WTC11 (cell line): ENCODE measurements around the gene CETN2. TPM values are rescaled to one million over a fixed set of nuclear protein-coding genes. Genes with fewer than 3 reads are reported as not detected.

Experiments
- ATAC-seq: fragments of 200-7000 bp; cut with Tn5 transposase; 2 replicates; pipeline ENCODE4 v1.10.0; 2021; ENCODE audit warnings: mild to moderate bottlenecking, moderate library complexity
- CTCF ChIA-PET: fragments of 300-600 bp; sonication (Branson Sonifier 250); formaldehyde crosslinking; loops from one replicate; lab custom pipeline; 2021; ENCODE audit warnings: antibody characterized with exemption; lab: Charles Lee
- POLR2A ChIA-PET: fragments of 350-600 bp; sonication (Branson Sonifier 250); formaldehyde crosslinking; loops from one replicate; lab custom pipeline; 2021; ENCODE audit warnings: antibody characterized with exemption; lab: Charles Lee
- DNase-seq: peaks from one replicate; pipeline ENCODE4 v3.0.0; 2021; ENCODE audit warnings: low spot score
- H3K27ac Mint-ChIP-seq: 2 replicates; pipeline ENCODE4 v1.8.0; 2021; ENCODE audit warnings: mixed read lengths
- H3K27me3 Mint-ChIP-seq: 2 replicates; pipeline ENCODE4 v1.8.0; 2021; ENCODE audit warnings: low read depth, mild to moderate bottlenecking, moderate library complexity, mixed read lengths
- H3K36me3 Mint-ChIP-seq: 2 replicates; pipeline ENCODE4 v1.8.0; 2021; ENCODE audit warnings: mixed read lengths
- H3K4me1 Mint-ChIP-seq: 2 replicates; pipeline ENCODE4 v1.8.0; 2022; ENCODE audit warnings: mixed read lengths
- H3K4me3 Mint-ChIP-seq: 2 replicates; pipeline ENCODE4 v1.8.0; 2021; ENCODE audit warnings: mild to moderate bottlenecking, moderate library complexity, mixed read lengths
- H3K9me3 Mint-ChIP-seq: 2 replicates; pipeline ENCODE4 v1.8.0; 2021; ENCODE audit warnings: mixed read lengths
- ARID4B ChIP-seq: sonication (generic); formaldehyde crosslinking; IDR thresholded peaks from 2 replicates; pipeline ENCODE4 v1.8.0; 2023; ENCODE audit warnings: missing genetic modification reagents, mild to moderate bottlenecking, borderline replicate concordance
- ATF1 ChIP-seq: sonication (generic); formaldehyde crosslinking; IDR thresholded peaks from 2 replicates; pipeline ENCODE4 v1.8.1; 2023; ENCODE audit warnings: mild to moderate bottlenecking, moderate library complexity, missing genetic modification reagents
- CREM ChIP-seq: sonication (generic); formaldehyde crosslinking; IDR thresholded peaks from 2 replicates; pipeline ENCODE4 v1.8.1; 2022; ENCODE audit warnings: mild to moderate bottlenecking, missing genetic modification reagents, moderate library complexity
- E2F1 ChIP-seq: sonication (generic); formaldehyde crosslinking; IDR thresholded peaks from 2 replicates; pipeline ENCODE4 v1.8.0; 2022; ENCODE audit warnings: mild to moderate bottlenecking, missing genetic modification reagents
- FOXP1 ChIP-seq: sonication (generic); formaldehyde crosslinking; IDR thresholded peaks from 2 replicates; pipeline ENCODE4 v1.8.0; 2022; ENCODE audit warnings: missing genetic modification reagents, mild to moderate bottlenecking, moderate library complexity, borderline replicate concordance
- GABPB1 ChIP-seq: sonication (generic); formaldehyde crosslinking; IDR thresholded peaks from 2 replicates; pipeline ENCODE4 v1.8.1; 2023; ENCODE audit warnings: mild to moderate bottlenecking, missing genetic modification reagents
- IRF2 ChIP-seq: sonication (generic); formaldehyde crosslinking; IDR thresholded peaks from 2 replicates; pipeline ENCODE4 v1.8.0; 2022; ENCODE audit warnings: low read depth, missing genetic modification reagents, borderline replicate concordance
- KAT7 ChIP-seq: sonication (generic); formaldehyde crosslinking; IDR thresholded peaks from 2 replicates; pipeline ENCODE4 v1.8.1; 2023; ENCODE audit warnings: missing genetic modification reagents, mild to moderate bottlenecking, borderline replicate concordance
- NFYB ChIP-seq: sonication (generic); formaldehyde crosslinking; conservative IDR thresholded peaks from 2 replicates; pipeline ENCODE4 v1.8.0; 2022; ENCODE audit warnings: low read depth, missing genetic modification reagents
- OVOL2 ChIP-seq: fragments of 250-450 bp; sonication (Bioruptor Pico); IDR thresholded peaks from 2 replicates; pipeline ENCODE4 v1.9.0; 2021; ENCODE audit warnings: mild to moderate bottlenecking, borderline replicate concordance
- TEAD1 ChIP-seq: sonication (generic); formaldehyde crosslinking; IDR thresholded peaks from 2 replicates; pipeline ENCODE4 v1.8.0; 2022; ENCODE audit warnings: mild to moderate bottlenecking, missing genetic modification reagents
- TEAD4 ChIP-seq: sonication (generic); formaldehyde crosslinking; IDR thresholded peaks from 2 replicates; pipeline ENCODE4 v1.8.0; 2022; ENCODE audit warnings: mild to moderate bottlenecking, missing genetic modification reagents
- ZBTB21 ChIP-seq: sonication (generic); formaldehyde crosslinking; IDR thresholded peaks from 2 replicates; pipeline ENCODE4 v1.8.1; 2023; ENCODE audit warnings: mild to moderate bottlenecking, missing genetic modification reagents, borderline replicate concordance
- ZNF121 ChIP-seq: sonication (generic); formaldehyde crosslinking; IDR thresholded peaks from 2 replicates; pipeline ENCODE4 v1.8.0; 2023; ENCODE audit warnings: missing genetic modification reagents
- ZNF263 ChIP-seq: sonication (generic); formaldehyde crosslinking; IDR thresholded peaks from 2 replicates; pipeline ENCODE4 v1.8.1; 2022; ENCODE audit warnings: low read depth, mild to moderate bottlenecking, moderate library complexity, missing genetic modification reagents
- ZNF423 ChIP-seq: fragments of 250-450 bp; sonication (Bioruptor Pico); IDR thresholded peaks from 2 replicates; pipeline ENCODE4 v2.1.2; 2022; ENCODE audit warnings: mild to moderate bottlenecking, moderate library complexity
- total RNA-seq: library from RNA; stranded (reverse); gene quantifications from 3 replicates; pipeline ENCODE4 v1.2.3, GENCODE V29; 2021
- TF ChIP-seq, protein P1 (sequence below): sonication (generic); formaldehyde crosslinking; IDR thresholded peaks from 2 replicates; pipeline ENCODE4 v1.8.0; 2022; ENCODE audit warnings: mild to moderate bottlenecking, missing genetic modification reagents
- TF ChIP-seq, protein P2 (sequence below): fragments of 200-600 bp; IDR thresholded peaks from 2 replicates; pipeline ENCODE4 v1.8.0; 2022; ENCODE audit warnings: antibody characterized with exemption

Gene CETN2
- total RNA-seq, 1 experiment from 2014 or later = 20.5 TPM

GRCh38 chrX:152876931-152877840 is 46.6 kb upstream of the CETN2 start:
- CTCF ChIA-PET = no interaction called here
- no peaks in the 10 kb centered on the region for H3K36me3 Mint-ChIP-seq
- TF ChIP-seq FOXP1 (CRISPR knock-in tag) = no peak
- no peak for TF ChIP-seq NFYB
- TF ChIP-seq, protein P1, sequence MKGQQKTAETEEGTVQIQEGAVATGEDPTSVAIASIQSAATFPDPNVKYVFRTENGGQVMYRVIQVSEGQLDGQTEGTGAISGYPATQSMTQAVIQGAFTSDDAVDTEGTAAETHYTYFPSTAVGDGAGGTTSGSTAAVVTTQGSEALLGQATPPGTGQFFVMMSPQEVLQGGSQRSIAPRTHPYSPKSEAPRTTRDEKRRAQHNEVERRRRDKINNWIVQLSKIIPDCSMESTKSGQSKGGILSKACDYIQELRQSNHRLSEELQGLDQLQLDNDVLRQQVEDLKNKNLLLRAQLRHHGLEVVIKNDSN (CRISPR knock-in tag) = no peak
- TF ChIP-seq E2F1 (CRISPR knock-in tag) = no peak
- TF ChIP-seq GABPB1 (CRISPR knock-in tag) = no peak
- TF ChIP-seq ATF1 (CRISPR knock-in tag) = no peak
- TF ChIP-seq ZBTB21 (CRISPR knock-in tag) = no peak
- TF ChIP-seq CREM = no peak
- TF ChIP-seq ARID4B (CRISPR knock-in tag) = no peak
- TF ChIP-seq TEAD4 = no peak
- no peak overlapping the region for H3K4me3 Mint-ChIP-seq
- peaks cover 18% of the 10 kb centered on the region for H3K27me3 Mint-ChIP-seq
- H3K9me3 Mint-ChIP-seq = peaks cover 3% of the 10 kb centered on the region; the same call in 1 of the 2 replicates
- DNase-seq = no peak
- POLR2A ChIA-PET = no interaction called here
- no peak for ATAC-seq
- H3K27ac Mint-ChIP-seq = no peak overlapping the region
- H3K4me1 Mint-ChIP-seq = 0 out of 2 replicates have a peak, but pooled peaks cover 3% of the 10 kb centered on the region

DNA sequence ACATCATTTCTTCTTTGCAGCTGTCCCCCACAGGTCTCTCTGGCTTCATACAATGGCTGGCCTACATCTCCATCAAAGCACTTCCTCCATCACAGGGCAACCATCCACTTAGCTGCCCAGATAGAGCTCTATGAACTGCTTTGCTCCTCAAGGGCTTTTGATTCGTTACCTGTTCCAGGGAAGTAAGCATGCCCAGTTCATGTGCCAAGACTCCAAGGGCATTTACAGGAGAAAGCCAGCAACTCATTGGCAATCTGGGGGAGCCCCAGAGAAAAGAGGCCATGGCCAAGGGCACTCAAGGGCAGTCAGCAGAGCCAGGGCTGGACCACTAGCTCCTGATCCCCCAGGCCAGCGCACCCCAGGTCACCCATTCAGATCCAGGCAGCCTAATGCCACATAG is 42.8 kb upstream of the CETN2 start:
- POLR2A ChIA-PET = no interaction called here

More for the DNA sequence above, 42.8 kb upstream of the CETN2 start:
- no peak for TF ChIP-seq KAT7
- no peak for TF ChIP-seq IRF2 (CRISPR knock-in tag)
- TF ChIP-seq ZNF263 (CRISPR knock-in tag) = no peak
- TF ChIP-seq, protein P2, sequence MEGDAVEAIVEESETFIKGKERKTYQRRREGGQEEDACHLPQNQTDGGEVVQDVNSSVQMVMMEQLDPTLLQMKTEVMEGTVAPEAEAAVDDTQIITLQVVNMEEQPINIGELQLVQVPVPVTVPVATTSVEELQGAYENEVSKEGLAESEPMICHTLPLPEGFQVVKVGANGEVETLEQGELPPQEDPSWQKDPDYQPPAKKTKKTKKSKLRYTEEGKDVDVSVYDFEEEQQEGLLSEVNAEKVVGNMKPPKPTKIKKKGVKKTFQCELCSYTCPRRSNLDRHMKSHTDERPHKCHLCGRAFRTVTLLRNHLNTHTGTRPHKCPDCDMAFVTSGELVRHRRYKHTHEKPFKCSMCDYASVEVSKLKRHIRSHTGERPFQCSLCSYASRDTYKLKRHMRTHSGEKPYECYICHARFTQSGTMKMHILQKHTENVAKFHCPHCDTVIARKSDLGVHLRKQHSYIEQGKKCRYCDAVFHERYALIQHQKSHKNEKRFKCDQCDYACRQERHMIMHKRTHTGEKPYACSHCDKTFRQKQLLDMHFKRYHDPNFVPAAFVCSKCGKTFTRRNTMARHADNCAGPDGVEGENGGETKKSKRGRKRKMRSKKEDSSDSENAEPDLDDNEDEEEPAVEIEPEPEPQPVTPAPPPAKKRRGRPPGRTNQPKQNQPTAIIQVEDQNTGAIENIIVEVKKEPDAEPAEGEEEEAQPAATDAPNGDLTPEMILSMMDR = no peak
- no peak for TF ChIP-seq OVOL2 (CRISPR knock-in tag)
- no peak for TF ChIP-seq TEAD1
- no peak for TF ChIP-seq ZNF121 (CRISPR knock-in tag)
- no peak for TF ChIP-seq ZNF423
- TF ChIP-seq ARID4B (CRISPR knock-in tag) = no peak
- DNase-seq (no peak), ATAC-seq (no peak)
- H3K27me3 Mint-ChIP-seq = peaks cover 18% of the 10 kb centered on the region
- peaks cover 3% of the 10 kb centered on the region; the same call in 1 of the 2 replicates for H3K9me3 Mint-ChIP-seq
- CTCF ChIA-PET = interaction anchor here (1.0 to 1.5 kb wide), 2 partner anchors 10 to 53 kb away, joined by 3 read pairs; no protein-coding TSS in a partner anchor
- H3K27ac Mint-ChIP-seq = no peak overlapping the region
- H3K4me3 Mint-ChIP-seq = no peak overlapping the region
- H3K4me1 Mint-ChIP-seq = peaks cover 8% of the 10 kb centered on the region; the same call in 1 of the 2 replicates
- peaks cover 15% of the 10 kb centered on the region for H3K36me3 Mint-ChIP-seq
